CD4-positive, alpha-beta memory T cell (primary cell): Measurements from ENCODE around the gene SND1. TPM values are rescaled to one million over a fixed set of nuclear protein-coding genes. Genes with fewer than 3 reads are reported as not detected.

Experiments
- CTCF ChIA-PET: fragments of 350-600 bp; sonication (Branson Sonifier 250); formaldehyde crosslinking; loops from one replicate; lab custom pipeline; 2021; ENCODE audit warnings: inconsistent platforms; ENCODE audit not compliant: partially characterized antibody; lab: Charles Lee
- POLR2A ChIA-PET: fragments of 350-600 bp; sonication (Branson Sonifier 250); formaldehyde crosslinking; loops from one replicate; lab custom pipeline; 2021; ENCODE audit not compliant: partially characterized antibody; lab: Charles Lee
- DNase-seq, 5 donors: peaks; one replicate each; pipeline versions ENCODE4 v3.0.0 to v3.0.0-alpha.2; 2020 to 2022; ENCODE audit warnings: mixed read lengths in 1 of 5
- H3K27ac ChIP-seq: one replicate; pipeline ENCODE4 v1.7.0; 2013; ENCODE audit warnings: low read depth, low read length
- H3K27me3 ChIP-seq: 2 replicates; pipeline ENCODE4 v1.7.0; 2013; ENCODE audit warnings: mild to moderate bottlenecking, low read length, moderate library complexity; ENCODE audit not compliant: insufficient read depth
- H3K36me3 ChIP-seq: 2 replicates; pipeline ENCODE4 v1.7.0; 2013; ENCODE audit warnings: mild to moderate bottlenecking, low read length, moderate library complexity; ENCODE audit not compliant: insufficient read depth
- H3K4me1 ChIP-seq: 2 replicates; pipeline ENCODE4 v1.7.0; 2013; ENCODE audit warnings: mild to moderate bottlenecking, low read length, moderate library complexity; ENCODE audit not compliant: insufficient read depth
- H3K4me3 ChIP-seq, 2 donors: one replicate each; pipeline ENCODE4 v1.7.0; 2013; ENCODE audit warnings: low read length in 2 of 2, mild to moderate bottlenecking in 1 of 2
- H3K9me3 ChIP-seq, 2 donors: one replicate each; pipeline ENCODE4 v1.7.0; 2013; ENCODE audit warnings: low read length in 2 of 2, control low read depth in 1 of 2; ENCODE audit not compliant: control insufficient read depth in 1 of 2
- H3K27ac Mint-ChIP-seq, 7 donors: one replicate each; pipeline ENCODE4 v1.8.0; 2020 to 2021; ENCODE audit warnings: mixed read lengths in 7 of 7, mild to moderate bottlenecking in 6 of 7, inconsistent platforms in 3 of 7, moderate library complexity in 3 of 7
- H3K27me3 Mint-ChIP-seq, 2 donors: one replicate each; pipeline ENCODE4 v1.8.0; 2020 to 2021; ENCODE audit warnings: mixed read lengths in 2 of 2
- H3K36me3 Mint-ChIP-seq, 2 donors: one replicate each; pipeline ENCODE4 v1.8.0; 2020 to 2021; ENCODE audit warnings: mixed read lengths in 2 of 2, inconsistent platforms in 1 of 2, mild to moderate bottlenecking in 1 of 2
- H3K4me1 Mint-ChIP-seq, 4 donors: one replicate each; pipeline ENCODE4 v1.8.0; 2020 to 2021; ENCODE audit warnings: mixed read lengths in 4 of 4, mild to moderate bottlenecking in 1 of 4
- H3K4me3 Mint-ChIP-seq, 8 donors: one replicate each; pipeline ENCODE4 v1.8.0; 2020 to 2021; ENCODE audit warnings: mixed read lengths in 8 of 8, mild to moderate bottlenecking in 7 of 8, moderate library complexity in 6 of 8, inconsistent platforms in 3 of 8
- H3K9me3 Mint-ChIP-seq, 8 donors: one replicate each; pipeline ENCODE4 v1.8.0; 2020 to 2021; ENCODE audit warnings: mixed read lengths in 8 of 8, mild to moderate bottlenecking in 5 of 8, inconsistent platforms in 3 of 8, moderate library complexity in 1 of 8
- intact Hi-C: fragments of 100-400 bp; cut with micrococcal nuclease; formaldehyde crosslinking; loops from one replicate; pipeline ENCODE4 v1.15.1; 2023
- polyA plus RNA-seq, 2 donors: library from polyadenylated mRNA; unstranded; fragments of 300-500 nt; fragmentation: Illumina TruSeq; gene quantifications; one replicate each; pipeline ENCODE4 v1.2.3, GENCODE V29; 2021
- total RNA-seq, 2 experiments: library from RNA; stranded (reverse); gene quantifications; one replicate each; pipeline ENCODE4 v1.2.3, GENCODE V29; 2021

SND1 gene
- total and polyA plus RNA-seq, 4 experiments from 2014 or later: 119 to 223 (median 171) TPM

DNA sequence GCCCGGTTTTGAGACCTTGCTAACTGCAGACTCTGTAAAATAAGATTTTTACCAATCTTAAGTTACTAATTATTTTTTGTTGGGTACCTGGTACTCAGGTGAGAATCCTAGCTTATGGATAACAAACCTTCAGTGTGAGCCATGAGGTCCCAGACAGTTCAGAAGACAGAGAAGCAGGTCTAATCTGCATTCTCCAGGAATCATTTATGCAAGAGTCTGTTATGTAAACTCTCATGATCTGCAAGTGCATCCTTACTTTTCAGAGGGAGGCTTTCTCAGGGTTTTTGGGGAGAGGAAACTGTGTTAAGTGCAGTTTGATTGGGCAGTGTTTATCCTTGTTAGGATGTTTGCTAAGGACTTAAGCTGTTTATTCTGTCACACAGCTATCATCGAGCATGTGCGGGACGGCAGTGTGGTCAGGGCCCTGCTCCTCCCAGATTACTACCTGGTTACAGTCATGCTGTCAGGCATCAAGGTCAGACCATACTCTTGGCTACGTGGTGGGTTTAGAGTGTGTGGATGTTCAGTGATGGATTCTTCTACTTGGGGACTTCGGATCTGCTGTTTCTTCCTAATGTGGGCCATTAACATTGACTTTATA is 50.2 kb downstream of the SND1 start:
- DNase-seq: no peak
- no peaks in the 10 kb centered on the region for H3K4me1 ChIP-seq
- peaks cover 65 to 93% of the 10 kb centered on the region in 2 donors for H3K36me3 Mint-ChIP-seq
- peak overlapping the region in 2 of 7 donors; percentile 5 to 21 for H3K27ac Mint-ChIP-seq
- no peaks in the 10 kb centered on the region for H3K27me3 Mint-ChIP-seq
- no peak overlapping the region for H3K27ac ChIP-seq
- CTCF ChIA-PET: interaction anchor here (12.3 kb wide), 1 partner anchor 507 kb away, joined by 267 read pairs; no protein-coding TSS in a partner anchor
- H3K9me3 ChIP-seq: no peaks in the 10 kb centered on the region
- no peaks in the 10 kb centered on the region for H3K27me3 ChIP-seq
- intact Hi-C loops: no loop called here
- no peak overlapping the region for H3K4me3 Mint-ChIP-seq
- H3K36me3 ChIP-seq: peaks cover 76% of the 10 kb centered on the region
- H3K9me3 Mint-ChIP-seq: no peaks in the 10 kb centered on the region
- H3K4me1 Mint-ChIP-seq: peaks cover 0 to 5% (median 3%) of the 10 kb centered on the region in 4 donors
- POLR2A ChIA-PET: no interaction called here
- H3K4me3 ChIP-seq: no peak overlapping the region

DNA sequence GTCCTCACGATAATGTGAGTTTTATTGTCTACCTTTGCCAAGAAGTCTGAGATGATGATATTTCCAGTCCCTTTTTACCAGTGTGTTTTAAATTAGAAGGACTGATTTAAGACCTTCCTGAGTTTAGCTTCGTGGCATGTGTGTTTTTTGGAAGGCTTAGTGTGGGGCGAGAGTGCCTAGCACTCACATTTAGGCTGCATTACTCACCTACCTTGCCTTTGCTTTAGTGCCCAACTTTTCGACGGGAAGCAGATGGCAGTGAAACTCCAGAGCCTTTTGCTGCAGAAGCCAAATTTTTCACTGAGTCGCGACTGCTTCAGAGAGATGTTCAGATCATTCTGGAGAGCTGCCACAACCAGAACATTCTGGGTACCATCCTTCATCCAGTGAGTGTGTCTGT is 50.9 kb downstream of the SND1 start:
- intact Hi-C loops: no loop called here
- peaks cover 0 to 1% (median 0%) of the 10 kb centered on the region in 4 donors for H3K4me1 Mint-ChIP-seq
- H3K27me3 Mint-ChIP-seq: no peaks in the 10 kb centered on the region
- Histone ChIP-seq H3K9me3 (no peaks in the 10 kb centered on the region), H3K4me1 (no peaks in the 10 kb centered on the region), H3K27ac (no peak overlapping the region), H3K27me3 (no peaks in the 10 kb centered on the region), H3K36me3 (peaks cover 76% of the 10 kb centered on the region), H3K4me3 (no peak overlapping the region)
- H3K27ac Mint-ChIP-seq: peak overlapping the region in 1 of 7 donors; percentile 69
- peaks cover 69 to 92% of the 10 kb centered on the region in 2 donors for H3K36me3 Mint-ChIP-seq
- DNase-seq: no peak
- CTCF ChIA-PET: interaction anchor here (12.3 kb wide), 1 partner anchor 506 kb away, joined by 267 read pairs; no protein-coding TSS in a partner anchor
- H3K4me3 Mint-ChIP-seq: no peak overlapping the region
- no peaks in the 10 kb centered on the region for H3K9me3 Mint-ChIP-seq
- POLR2A ChIA-PET: no interaction called here

GRCh38 chr7:127704211-127704610 is 52.2 kb downstream of the SND1 start:
- POLR2A ChIA-PET: no interaction called here

GRCh38 chr7:127705461-127705959 is 53.5 kb downstream of the SND1 start:
- POLR2A ChIA-PET: no interaction called here
- intact Hi-C loops: no loop called here
- CTCF ChIA-PET: interaction anchor here (12.3 kb wide), 1 partner anchor 504 kb away, joined by 267 read pairs; no protein-coding TSS in a partner anchor

More at GRCh38 chr7:127704211-127704610, 52.2 kb downstream of the SND1 start:
- DNase-seq: no peak
- peaks cover 81% of the 10 kb centered on the region for H3K36me3 ChIP-seq
- no peaks in the 10 kb centered on the region for H3K27me3 Mint-ChIP-seq
- H3K4me1 ChIP-seq: no peaks in the 10 kb centered on the region
- no peak overlapping the region for H3K27ac ChIP-seq
- peak overlapping the region in 2 of 7 donors; percentile 22 to 69 for H3K27ac Mint-ChIP-seq
- H3K36me3 Mint-ChIP-seq: peaks cover 70 to 90% of the 10 kb centered on the region in 2 donors
- H3K9me3 Mint-ChIP-seq: no peaks in the 10 kb centered on the region
- no peaks in the 10 kb centered on the region for H3K9me3 ChIP-seq
- H3K4me3 ChIP-seq: no peak overlapping the region
- no peaks in the 10 kb centered on the region for H3K27me3 ChIP-seq
- intact Hi-C loops: no loop called here
- CTCF ChIA-PET: interaction anchor here (12.3 kb wide), 1 partner anchor 505 kb away, joined by 267 read pairs; no protein-coding TSS in a partner anchor
- H3K4me3 Mint-ChIP-seq: no peak overlapping the region
- peaks cover 0 to 4% (median 2%) of the 10 kb centered on the region in 4 donors for H3K4me1 Mint-ChIP-seq

DNA sequence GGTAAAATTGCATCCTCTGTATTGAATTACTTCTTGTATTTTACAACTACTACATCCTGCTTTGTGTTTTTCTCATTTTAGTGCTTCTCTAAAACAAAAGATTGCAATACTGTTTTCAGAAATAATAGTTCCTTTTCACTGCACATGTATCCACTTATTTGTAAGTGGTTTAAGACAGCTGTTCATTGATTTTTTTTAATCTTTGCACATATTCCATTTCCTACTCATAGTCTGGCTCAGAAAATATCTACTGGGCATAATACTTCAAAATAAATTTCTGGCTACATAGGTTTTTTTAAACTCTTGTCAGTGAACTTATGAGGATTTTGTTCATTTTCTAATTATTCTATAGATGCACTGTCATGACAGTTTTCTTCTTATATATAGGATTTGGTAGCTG is 54.8 kb downstream of the SND1 start:
- Histone ChIP-seq H3K9me3 (no peaks in the 10 kb centered on the region), H3K27ac (no peak overlapping the region), H3K36me3 (peaks cover 78% of the 10 kb centered on the region), H3K4me3 (no peak overlapping the region), H3K27me3 (no peaks in the 10 kb centered on the region), H3K4me1 (no peaks in the 10 kb centered on the region)
- no peaks in the 10 kb centered on the region for H3K27me3 Mint-ChIP-seq
- H3K4me1 Mint-ChIP-seq: peaks cover 0 to 4% (median 1%) of the 10 kb centered on the region in 4 donors
- intact Hi-C loops: no loop called here
- no peak overlapping the region for H3K27ac Mint-ChIP-seq
- H3K9me3 Mint-ChIP-seq: peaks cover 0 to 11% (median 6%) of the 10 kb centered on the region in 8 donors
- peaks cover 75 to 84% of the 10 kb centered on the region in 2 donors for H3K36me3 Mint-ChIP-seq
- ChIA-PET POLR2A (interaction anchor here (0.7 kb wide), 1 partner anchor 11 kb away, joined by 3 read pairs; no protein-coding TSS in a partner anchor), CTCF (interaction anchor here (1.3 to 12.3 kb wide), 10 partner anchors 8 to 681 kb away, joined by 3 to 267 read pairs (median 14); no protein-coding TSS in a partner anchor)
- no peak for DNase-seq
- H3K4me3 Mint-ChIP-seq: no peak overlapping the region

More at GRCh38 chr7:127705461-127705959, 53.5 kb downstream of the SND1 start:
- Histone ChIP-seq H3K4me1 (no peaks in the 10 kb centered on the region), H3K36me3 (peaks cover 81% of the 10 kb centered on the region), H3K27ac (no peak overlapping the region), H3K27me3 (no peaks in the 10 kb centered on the region), H3K4me3 (no peak overlapping the region), H3K9me3 (no peaks in the 10 kb centered on the region)
- H3K4me1 Mint-ChIP-seq: peaks cover 0 to 4% (median 2%) of the 10 kb centered on the region in 4 donors
- H3K27me3 Mint-ChIP-seq: no peaks in the 10 kb centered on the region
- no peak overlapping the region for H3K27ac Mint-ChIP-seq
- DNase-seq: no peak
- peaks cover 0 to 1% (median under 1%) of the 10 kb centered on the region in 8 donors for H3K9me3 Mint-ChIP-seq
- no peak overlapping the region for H3K4me3 Mint-ChIP-seq
- H3K36me3 Mint-ChIP-seq: peaks cover 71 to 89% of the 10 kb centered on the region in 2 donors

DNA sequence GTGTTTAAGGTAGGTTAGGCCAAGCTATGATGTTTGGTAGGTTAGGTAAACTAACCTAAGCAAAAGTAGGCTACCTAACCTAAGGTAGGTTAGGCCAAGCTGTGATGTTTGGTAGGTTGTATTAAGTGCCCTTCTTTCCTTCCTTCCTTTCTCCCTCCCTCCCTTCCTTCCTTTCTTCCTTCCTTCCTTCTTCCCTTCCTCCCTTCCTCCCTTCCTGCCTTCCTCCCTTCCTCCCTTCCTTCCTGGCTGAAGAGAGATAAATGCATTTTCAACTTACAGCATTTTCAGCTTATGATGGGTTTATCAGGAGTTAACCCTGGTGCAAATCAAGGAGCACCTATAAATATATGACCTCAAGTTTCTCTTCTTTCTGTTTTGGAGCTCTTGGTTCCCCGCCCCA is 56.2 kb downstream of the SND1 start:
- Histone ChIP-seq H3K4me3 (no peak overlapping the region), H3K4me1 (no peaks in the 10 kb centered on the region), H3K27me3 (no peaks in the 10 kb centered on the region), H3K27ac (no peak overlapping the region), H3K36me3 (peaks cover 67% of the 10 kb centered on the region), H3K9me3 (no peaks in the 10 kb centered on the region)
- H3K4me1 Mint-ChIP-seq: peaks cover 0 to 6% (median 2%) of the 10 kb centered on the region in 4 donors
- H3K36me3 Mint-ChIP-seq: peaks cover 74 to 77% of the 10 kb centered on the region in 2 donors
- ChIA-PET POLR2A (interaction anchor here (1.4 to 1.6 kb wide), 2 partner anchors 427 to 501 kb away, joined by 4 to 7 read pairs; no protein-coding TSS in a partner anchor), CTCF (interaction anchor here (0.7 to 12.3 kb wide), 36 partner anchors 9 to 906 kb away, joined by 3 to 267 read pairs (median 4); no protein-coding TSS in a partner anchor)
- H3K27ac Mint-ChIP-seq: no peak overlapping the region
- intact Hi-C loops: loop anchor here (1.0 to 2.0 kb wide), 2 partner anchors 429 to 501 kb away; no protein-coding TSS in a partner anchor
- no peak overlapping the region for H3K4me3 Mint-ChIP-seq
- no peaks in the 10 kb centered on the region for H3K27me3 Mint-ChIP-seq
- H3K9me3 Mint-ChIP-seq: peaks cover 0 to 12% (median 6%) of the 10 kb centered on the region in 8 donors
- DNase-seq: no peak

DNA sequence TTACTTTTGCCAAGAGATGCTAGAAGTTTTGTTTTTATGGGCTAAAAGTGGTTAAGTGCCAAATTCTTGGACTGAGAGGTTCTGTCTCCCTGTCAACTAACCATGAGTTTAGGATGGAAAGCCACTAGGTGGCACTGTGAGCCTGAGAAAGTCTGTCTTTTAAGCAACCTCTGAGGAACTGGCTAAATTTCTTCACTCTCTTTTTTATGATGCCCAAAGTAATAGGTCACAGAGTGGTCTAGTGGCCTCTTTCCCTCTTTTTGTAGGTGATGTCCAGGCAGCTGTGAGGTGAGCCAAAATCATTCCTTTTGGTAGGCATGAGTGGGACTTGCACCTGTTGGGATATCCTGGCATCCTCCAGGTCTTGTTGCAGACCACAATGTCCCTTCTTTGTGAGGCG is 56.8 kb downstream of the SND1 start:
- intact Hi-C loops: loop anchor here (1.0 to 2.0 kb wide), 2 partner anchors 428 to 501 kb away; no protein-coding TSS in a partner anchor
- Histone ChIP-seq H3K4me1 (no peaks in the 10 kb centered on the region), H3K27me3 (no peaks in the 10 kb centered on the region), H3K9me3 (no peaks in the 10 kb centered on the region), H3K4me3 (no peak overlapping the region), H3K36me3 (peaks cover 61% of the 10 kb centered on the region), H3K27ac (no peak overlapping the region)
- H3K9me3 Mint-ChIP-seq: peaks cover 0 to 12% (median 6%) of the 10 kb centered on the region in 8 donors
- peaks cover 76% of the 10 kb centered on the region in 2 donors for H3K36me3 Mint-ChIP-seq
- no peak overlapping the region for H3K4me3 Mint-ChIP-seq
- no peaks in the 10 kb centered on the region for H3K27me3 Mint-ChIP-seq
- ChIA-PET CTCF (interaction anchor here (0.7 to 12.3 kb wide), 32 partner anchors 9 to 906 kb away, joined by 3 to 267 read pairs (median 4); no protein-coding TSS in a partner anchor), POLR2A (interaction anchor here (1.4 to 1.6 kb wide), 2 partner anchors 427 to 501 kb away, joined by 4 to 7 read pairs; no protein-coding TSS in a partner anchor)
- no peak overlapping the region for H3K27ac Mint-ChIP-seq
- H3K4me1 Mint-ChIP-seq: peaks cover 0 to 6% (median 2%) of the 10 kb centered on the region in 4 donors
- peak; percentile 61 to 71 (median 64) for DNase-seq
